ENCODE measurements around the gene PIP4K2A. TPM values are rescaled to one million over a fixed set of nuclear protein-coding genes. Genes with fewer than 3 reads are reported as not detected.

Gene PIP4K2A
- polyA plus RNA-seq, 1 donor = 34.0 TPM

GRCh38 chr10:22599048-22599561, 115.3 kb downstream of the PIP4K2A start:
- no peak for DNase-seq

- no peak for DNase-seq
Observed at GRCh38 chr10:22598478-22598877, 115.9 kb downstream of the PIP4K2A start.

GRCh38 chr10:22597138-22597537, 117.2 kb downstream of the PIP4K2A start:
- no peak for DNase-seq

GRCh38 chr10:22593636-22594198, 120.7 kb downstream of the PIP4K2A start:
- no peak for DNase-seq

- DNase-seq = no peak
Observed at GRCh38 chr10:22593026-22593425, 121.4 kb downstream of the PIP4K2A start.

- DNase-seq = no peak
Observed at GRCh38 chr10:22589851-22590514, 124.4 kb downstream of the PIP4K2A start.

GRCh38 chr10:22588462-22588861, 125.9 kb downstream of the PIP4K2A start:
- no peak for DNase-seq

- DNase-seq = no peak
Observed at GRCh38 chr10:22583683-22584082, 130.7 kb downstream of the PIP4K2A start.

GRCh38 chr10:22581461-22581860, 132.9 kb downstream of the PIP4K2A start:
- DNase-seq = no peak

GRCh38 chr10:22580711-22581110, 133.7 kb downstream of the PIP4K2A start:
- no peak for DNase-seq

GRCh38 chr10:22579826-22580225, 134.6 kb downstream of the PIP4K2A start:
- DNase-seq = no peak

- DNase-seq = no peak
Observed at GRCh38 chr10:22573820-22574569, 140.4 kb downstream of the PIP4K2A start.

- no peak for DNase-seq
Observed at GRCh38 chr10:22570733-22571430, 143.5 kb downstream of the PIP4K2A start.

- DNase-seq = no peak
Observed at GRCh38 chr10:22570234-22570633, 144.1 kb downstream of the PIP4K2A start.

GRCh38 chr10:22568928-22569327, 145.4 kb downstream of the PIP4K2A start:
- DNase-seq = no peak

GRCh38 chr10:22564060-22564459, 150.3 kb downstream of the PIP4K2A start:
- DNase-seq = no peak

GRCh38 chr10:22561909-22562308, 152.5 kb downstream of the PIP4K2A start:
- no peak for DNase-seq

- DNase-seq = peak; percentile 19
Observed at GRCh38 chr10:22560913-22561239, 153.5 kb downstream of the PIP4K2A start.

- no peak for DNase-seq
Observed at GRCh38 chr10:22560096-22560912, 154.1 kb downstream of the PIP4K2A start.

- DNase-seq = no peak
Observed at GRCh38 chr10:22557321-22557720, 157.1 kb downstream of the PIP4K2A start.

- no peak for DNase-seq
Observed at GRCh38 chr10:22556774-22557173, 157.6 kb downstream of the PIP4K2A start.

All from left kidney (tissue), 2 donors.